Stomach (tissue), 4 donors: ENCODE data around the gene ZFYVE1.

ENCODE experiments used
- EP300 ChIP-seq: sonication (generic); formaldehyde crosslinking; IDR thresholded peaks from one replicate; pipeline ENCODE4 v1.6.1; 2017; ENCODE audit warnings: antibody characterized with exemption
- POLR2AphosphoS5 ChIP-seq, 3 donors: sonication (generic); formaldehyde crosslinking; IDR thresholded peaks; one replicate each; pipeline ENCODE4 v1.6.1; 2016; ENCODE audit warnings: antibody characterized with exemption in 3 of 3
- TF ChIP-seq, protein P1 (sequence below), 7 experiments: fragments of 450-650 bp in 4 of 7; fragments of 200-600 bp in 3 of 7; sonication (generic) in 3 of 7; IDR thresholded peaks; one replicate each; pipeline ENCODE4 v1.5.1; 2016 to 2019; ENCODE audit warnings: antibody characterized with exemption in 7 of 7, control low read depth in 2 of 7, mild to moderate bottlenecking in 1 of 7

DNA sequence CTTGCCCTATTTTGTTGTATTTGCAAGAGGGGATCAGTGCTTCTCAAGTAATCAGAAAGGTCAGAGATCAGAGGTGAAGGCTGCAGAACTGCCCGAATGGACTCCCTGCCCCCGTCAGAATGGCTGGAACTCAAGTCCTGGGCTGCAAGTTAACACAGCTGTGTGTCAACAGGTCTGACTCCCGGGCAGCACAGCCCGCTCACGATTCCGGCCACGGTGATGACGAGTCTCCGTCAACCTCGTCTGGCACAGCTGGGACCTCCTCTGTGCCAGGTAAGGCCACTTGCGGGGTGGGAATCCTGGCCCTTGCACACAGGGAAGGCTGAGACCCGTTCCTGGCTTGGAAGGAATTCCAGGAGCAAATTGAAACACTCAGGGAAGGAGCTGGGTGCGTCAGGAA, 87.3 kb downstream of the ZFYVE1 start:
- no peak for TF ChIP-seq POLR2AphosphoS5 (IDR thresholded peaks at IDR 0.05)
- TF ChIP-seq, protein P1, sequence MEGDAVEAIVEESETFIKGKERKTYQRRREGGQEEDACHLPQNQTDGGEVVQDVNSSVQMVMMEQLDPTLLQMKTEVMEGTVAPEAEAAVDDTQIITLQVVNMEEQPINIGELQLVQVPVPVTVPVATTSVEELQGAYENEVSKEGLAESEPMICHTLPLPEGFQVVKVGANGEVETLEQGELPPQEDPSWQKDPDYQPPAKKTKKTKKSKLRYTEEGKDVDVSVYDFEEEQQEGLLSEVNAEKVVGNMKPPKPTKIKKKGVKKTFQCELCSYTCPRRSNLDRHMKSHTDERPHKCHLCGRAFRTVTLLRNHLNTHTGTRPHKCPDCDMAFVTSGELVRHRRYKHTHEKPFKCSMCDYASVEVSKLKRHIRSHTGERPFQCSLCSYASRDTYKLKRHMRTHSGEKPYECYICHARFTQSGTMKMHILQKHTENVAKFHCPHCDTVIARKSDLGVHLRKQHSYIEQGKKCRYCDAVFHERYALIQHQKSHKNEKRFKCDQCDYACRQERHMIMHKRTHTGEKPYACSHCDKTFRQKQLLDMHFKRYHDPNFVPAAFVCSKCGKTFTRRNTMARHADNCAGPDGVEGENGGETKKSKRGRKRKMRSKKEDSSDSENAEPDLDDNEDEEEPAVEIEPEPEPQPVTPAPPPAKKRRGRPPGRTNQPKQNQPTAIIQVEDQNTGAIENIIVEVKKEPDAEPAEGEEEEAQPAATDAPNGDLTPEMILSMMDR (IDR thresholded peaks at IDR 0.05): no peak
- no peak for TF ChIP-seq EP300
